SK-N-SH treated with all-trans-retinoic acid at 6 μM for 48 hours (cell line): Measurements from ENCODE around the gene RASD1.

Experiments used
- ATAC-seq: fragments of 200-7000 bp; cut with Tn5 transposase; 3 replicates; pipeline ENCODE4 v1.9.1; 2020; ENCODE audit warnings: mild to moderate bottlenecking, moderate library complexity
- ARNTL ChIP-seq: fragments of 450-650 bp; formaldehyde crosslinking; IDR thresholded peaks from 2 replicates; pipeline ENCODE4 v1.5.0; 2020; ENCODE audit warnings: low read depth, mild to moderate bottlenecking, moderate library complexity, borderline replicate concordance
- BACH2 ChIP-seq: fragments of 250-450 bp; sonication (Bioruptor Pico); IDR thresholded peaks from 2 replicates; pipeline ENCODE4 v1.9.0; 2021; ENCODE audit warnings: mild to moderate bottlenecking, borderline replicate concordance
- CSDC2 ChIP-seq: fragments of 250-450 bp; sonication (Bioruptor Pico); IDR thresholded peaks from 2 replicates; pipeline ENCODE4 v1.5.0; 2020; ENCODE audit warnings: mild to moderate bottlenecking, moderate library complexity
- CSRNP3 ChIP-seq: fragments of 250-450 bp; sonication (Bioruptor Pico); IDR thresholded peaks from 2 replicates; pipeline ENCODE4 v1.5.1; 2021; ENCODE audit warnings: mild to moderate bottlenecking, moderate library complexity
- ESRRG ChIP-seq: fragments of 250-450 bp; sonication (Bioruptor Pico); IDR thresholded peaks from 2 replicates; pipeline ENCODE4 v1.6.1; 2021; ENCODE audit warnings: mild to moderate bottlenecking
- ISL1 ChIP-seq: fragments of 250-450 bp; sonication (Bioruptor Pico); IDR thresholded peaks from 2 replicates; pipeline ENCODE4 v2.1.2; 2022; ENCODE audit warnings: mild to moderate bottlenecking, moderate library complexity
- OSR1 ChIP-seq: fragments of 250-450 bp; sonication (Bioruptor Pico); IDR thresholded peaks from 2 replicates; pipeline ENCODE4 v1.8.0; 2022; ENCODE audit warnings: moderate library complexity, mild to moderate bottlenecking, inconsistent platforms
- PATZ1 ChIP-seq: fragments of 250-450 bp; sonication (Bioruptor Pico); IDR thresholded peaks from 2 replicates; pipeline ENCODE4 v1.8.0; 2020; ENCODE audit warnings: mild to moderate bottlenecking, moderate library complexity, borderline replicate concordance
- PPARA ChIP-seq: fragments of 250-450 bp; sonication (Bioruptor Pico); IDR thresholded peaks from 2 replicates; pipeline ENCODE4 v1.5.0; 2020; ENCODE audit warnings: mild to moderate bottlenecking, borderline replicate concordance
- RARB ChIP-seq: fragments of 250-450 bp; sonication (Bioruptor Pico); IDR thresholded peaks from 2 replicates; pipeline ENCODE4 v1.8.0; 2021; ENCODE audit warnings: mild to moderate bottlenecking, moderate library complexity
- TCF4 ChIP-seq: fragments of 250-450 bp; sonication (Bioruptor Pico); IDR thresholded peaks from 2 replicates; pipeline ENCODE4 v1.8.0; 2021; ENCODE audit warnings: mild to moderate bottlenecking, moderate library complexity, borderline replicate concordance
- TOX ChIP-seq: fragments of 250-450 bp; sonication (Bioruptor Pico); IDR thresholded peaks from 2 replicates; pipeline ENCODE4 v1.8.0; 2021; ENCODE audit warnings: mild to moderate bottlenecking, moderate library complexity, borderline replicate concordance
- TSHZ2 ChIP-seq: fragments of 250-450 bp; sonication (Bioruptor Pico); IDR thresholded peaks from 2 replicates; pipeline ENCODE4 v1.5.0; 2020; ENCODE audit warnings: mild to moderate bottlenecking, moderate library complexity
- ZC3H10 ChIP-seq: fragments of 250-450 bp; sonication (Bioruptor Pico); IDR thresholded peaks from 2 replicates; pipeline ENCODE4 v1.5.1; 2021; ENCODE audit warnings: mild to moderate bottlenecking, moderate library complexity
- ZFP3 ChIP-seq: fragments of 250-450 bp; sonication (Bioruptor Pico); IDR thresholded peaks from 2 replicates; pipeline ENCODE4 v1.5.0; 2020; ENCODE audit warnings: mild to moderate bottlenecking, moderate library complexity
- ZFP30 ChIP-seq: fragments of 450-650 bp; formaldehyde crosslinking; IDR thresholded peaks from 2 replicates; pipeline ENCODE4 v1.5.0; 2022; ENCODE audit warnings: mild to moderate bottlenecking, moderate library complexity
- ZNF70 ChIP-seq: fragments of 450-650 bp; formaldehyde crosslinking; IDR thresholded peaks from 2 replicates; pipeline ENCODE4 v1.5.0; 2020; ENCODE audit warnings: mild to moderate bottlenecking, moderate library complexity
- ZNF8 ChIP-seq: fragments of 450-650 bp; formaldehyde crosslinking; IDR thresholded peaks from 2 replicates; pipeline ENCODE4 v1.5.0; 2020; ENCODE audit warnings: mild to moderate bottlenecking, moderate library complexity
- TF ChIP-seq, protein P1 (sequence below): fragments of 250-450 bp; sonication (Bioruptor Pico); IDR thresholded peaks from 2 replicates; pipeline ENCODE4 v1.8.0; 2021; ENCODE audit warnings: low read depth, mild to moderate bottlenecking, moderate library complexity, borderline replicate concordance

The RASD1 gene

GRCh38 chr17:17460038-17460437 is 36.2 kb downstream of the RASD1 start:
- TF ChIP-seq CSRNP3 (CRISPR knock-in tag) (no peak), TSHZ2 (CRISPR knock-in tag) (no peak), ZC3H10 (CRISPR knock-in tag) (no peak), RARB (CRISPR knock-in tag) (no peak), ZFP30 (CRISPR knock-in tag) (no peak), PATZ1 (CRISPR knock-in tag) (no peak), TCF4 (CRISPR knock-in tag) (no peak), OSR1 (CRISPR knock-in tag) (no peak), TOX (CRISPR knock-in tag) (no peak)
- TF ChIP-seq, protein P1, sequence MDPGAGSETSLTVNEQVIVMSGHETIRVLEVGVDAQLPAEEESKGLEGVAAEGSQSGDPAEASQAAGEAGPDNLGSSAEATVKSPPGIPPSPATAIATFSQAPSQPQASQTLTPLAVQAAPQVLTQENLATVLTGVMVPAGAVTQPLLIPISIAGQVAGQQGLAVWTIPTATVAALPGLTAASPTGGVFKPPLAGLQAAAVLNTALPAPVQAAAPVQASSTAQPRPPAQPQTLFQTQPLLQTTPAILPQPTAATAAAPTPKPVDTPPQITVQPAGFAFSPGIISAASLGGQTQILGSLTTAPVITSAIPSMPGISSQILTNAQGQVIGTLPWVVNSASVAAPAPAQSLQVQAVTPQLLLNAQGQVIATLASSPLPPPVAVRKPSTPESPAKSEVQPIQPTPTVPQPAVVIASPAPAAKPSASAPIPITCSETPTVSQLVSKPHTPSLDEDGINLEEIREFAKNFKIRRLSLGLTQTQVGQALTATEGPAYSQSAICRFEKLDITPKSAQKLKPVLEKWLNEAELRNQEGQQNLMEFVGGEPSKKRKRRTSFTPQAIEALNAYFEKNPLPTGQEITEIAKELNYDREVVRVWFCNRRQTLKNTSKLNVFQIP (CRISPR knock-in tag): no peak
- ATAC-seq: no peak

DNA sequence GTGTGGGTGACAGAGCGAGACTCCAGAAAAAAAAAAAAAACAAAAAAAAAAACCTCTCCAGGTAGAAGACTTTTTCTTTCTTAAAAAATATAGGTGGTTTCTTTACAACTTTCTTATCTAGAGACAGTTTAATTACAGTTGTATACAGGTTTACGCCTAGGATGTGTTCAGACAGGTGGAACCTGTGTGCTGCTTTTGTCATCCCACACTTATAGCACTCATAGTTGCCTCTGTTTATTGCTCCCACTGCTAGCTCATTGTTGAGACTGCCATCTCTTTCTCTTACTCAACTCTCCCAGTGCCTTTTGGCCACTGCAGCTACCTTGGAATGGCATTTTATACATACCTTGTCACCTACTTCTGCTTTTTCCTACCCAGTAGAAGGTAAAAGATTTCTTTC is 38.5 kb downstream of the RASD1 start:
- ATAC-seq: no peak
- TF ChIP-seq ZFP3 (no peak), ZNF70 (no peak), ISL1 (CRISPR knock-in tag) (no peak), CSDC2 (CRISPR knock-in tag) (no peak), ESRRG (CRISPR knock-in tag) (no peak), TOX (CRISPR knock-in tag) (no peak), BACH2 (CRISPR knock-in tag) (no peak), PATZ1 (CRISPR knock-in tag) (no peak), ZNF8 (CRISPR knock-in tag) (no peak), TSHZ2 (CRISPR knock-in tag) (no peak), ARNTL (CRISPR knock-in tag) (no peak), TCF4 (CRISPR knock-in tag) (no peak), PPARA (CRISPR knock-in tag) (no peak), RARB (CRISPR knock-in tag) (no peak)
